NCI-H187 treated with DMSO at 0.1 percent for 48 hours (cell line): ENCODE results near the gene SLC22A13.
"Not testable (repeated sequence)": the region's sequence is repeated elsewhere in the genome, so short reads cannot be mapped to it uniquely, and the experiment has no call there.

ENCODE experiments used
- DNase-seq: peaks from one replicate; lab custom pipeline; 2025; lab: John Stamatoyannopoulos, UW

SLC22A13 gene

DNA sequence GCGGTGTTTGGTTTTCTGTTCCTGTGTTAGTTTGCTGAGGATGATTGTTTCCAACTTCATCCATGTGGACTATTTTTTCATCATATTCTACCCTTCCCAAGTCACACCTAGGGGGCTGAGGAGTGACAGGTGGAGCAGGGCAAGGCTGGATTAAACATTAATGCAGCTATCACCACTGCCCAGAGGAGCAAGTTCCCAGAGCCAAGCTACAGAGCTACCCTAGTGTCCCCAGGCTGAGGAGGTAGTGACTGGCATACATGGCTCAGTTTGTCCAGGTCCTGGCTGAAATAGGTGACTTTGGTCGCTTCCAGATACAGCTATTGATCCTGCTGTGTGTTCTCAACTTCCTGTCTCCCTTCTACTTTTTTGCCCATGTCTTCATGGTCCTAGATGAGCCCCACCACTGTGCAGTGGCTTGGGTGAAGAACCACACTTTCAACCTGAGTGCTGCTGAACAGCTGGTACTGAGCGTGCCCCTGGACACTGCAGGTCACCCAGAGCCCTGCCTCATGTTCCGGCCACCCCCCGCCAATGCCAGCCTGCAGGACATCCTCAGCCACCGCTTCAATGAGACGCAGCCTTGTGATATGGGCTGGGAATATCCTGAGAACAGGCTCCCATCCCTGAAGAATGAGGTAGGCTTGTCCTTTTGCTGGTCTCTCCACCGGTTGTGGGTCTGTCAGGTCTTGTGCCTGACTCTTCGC, at the start of gene SLC22A13:
Gene SLC22A13, plus strand, starts transcription at position 209 of the 704 bp plus-strand sequence. Its CDS starts 49 bp downstream, at position 258.
- DNase-seq, result no peak

GRCh38 chr3:38219609-38220197, 45.9 kb upstream of the SLC22A13 start:
- no peak for DNase-seq

- no peak for DNase-seq
These were observed 44.6 kb upstream of the SLC22A13 start for GRCh38 chr3:38221005-38221404.

GRCh38 chr3:38222032-38222634, 43.5 kb upstream of the SLC22A13 start:
- no peak for DNase-seq

- no peak for DNase-seq
These were observed 41.3 kb upstream of the SLC22A13 start for GRCh38 chr3:38224357-38224756.

DNA sequence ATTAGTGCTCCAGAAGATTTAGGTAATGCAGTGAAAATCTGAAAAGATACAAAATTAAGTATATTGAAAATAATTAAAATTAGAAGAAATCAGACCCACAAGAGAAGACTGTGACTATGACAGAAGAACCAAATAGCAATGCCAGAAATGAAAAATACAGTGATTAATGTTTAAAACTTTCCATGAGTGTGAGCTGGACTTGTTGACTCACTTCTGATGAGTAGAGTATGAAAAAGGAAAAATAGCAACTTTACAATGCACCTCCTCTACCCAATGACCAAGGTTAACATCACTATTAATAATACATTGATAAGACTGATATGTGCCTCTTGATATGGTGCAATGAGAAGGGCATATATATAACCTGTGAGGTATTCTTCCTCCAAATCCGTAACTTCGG, 39.3 kb upstream of the SLC22A13 start:
- DNase-seq, result no peak

- DNase-seq, result no peak
These were observed 37.6 kb upstream of the SLC22A13 start for GRCh38 chr3:38227989-38228388.

- no peak for DNase-seq
These were observed 36.6 kb upstream of the SLC22A13 start for GRCh38 chr3:38229036-38229435.

DNA sequence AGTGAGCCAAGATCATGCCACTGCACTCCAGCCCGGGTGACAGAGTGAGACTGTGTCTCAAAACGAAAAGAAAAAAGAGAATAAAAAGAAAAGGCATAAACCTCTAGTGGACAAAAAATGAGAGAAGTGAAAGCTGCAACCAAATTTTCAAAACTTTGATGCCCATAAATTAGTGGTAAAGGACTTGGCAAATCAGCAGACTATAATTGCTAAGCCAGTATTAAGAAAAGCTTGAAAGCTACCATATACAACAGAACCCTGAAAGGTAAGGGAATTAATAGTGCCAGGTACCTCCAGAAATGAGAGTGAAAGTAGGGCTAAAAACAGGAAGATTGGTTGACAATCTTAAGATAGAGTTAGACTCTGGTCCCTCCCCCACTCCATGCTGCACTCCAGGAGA, 32.9 kb upstream of the SLC22A13 start:
- no peak for DNase-seq

DNA sequence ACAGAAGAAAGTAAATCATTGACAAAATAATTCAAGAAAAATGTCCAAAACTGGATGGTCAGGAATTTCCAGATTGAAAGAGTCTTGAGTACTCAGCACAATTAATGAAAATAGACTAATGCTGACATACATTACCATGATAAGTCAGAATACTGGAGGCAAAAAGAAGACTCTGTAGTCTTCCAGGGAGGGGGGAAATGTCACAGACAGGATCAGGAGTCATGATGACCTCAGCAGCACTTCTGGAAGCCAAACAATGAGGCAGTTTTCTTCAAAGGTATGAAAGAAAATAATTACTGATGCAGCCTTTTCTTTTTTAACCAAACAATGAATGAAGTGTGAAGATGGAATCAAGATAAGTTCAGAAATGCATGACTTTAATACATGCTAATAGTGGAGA, 30.1 kb upstream of the SLC22A13 start:
- DNase-seq, result no peak

GRCh38 chr3:38238416-38239008, 27.1 kb upstream of the SLC22A13 start:
- no peak for DNase-seq

GRCh38 chr3:38242812-38243211, 22.8 kb upstream of the SLC22A13 start:
- DNase-seq, result not testable (repeated sequence)

- no peak for DNase-seq
These were observed 19.7 kb upstream of the SLC22A13 start for GRCh38 chr3:38245930-38246329.

GRCh38 chr3:38247366-38248035, 18.1 kb upstream of the SLC22A13 start:
- no peak for DNase-seq

DNA sequence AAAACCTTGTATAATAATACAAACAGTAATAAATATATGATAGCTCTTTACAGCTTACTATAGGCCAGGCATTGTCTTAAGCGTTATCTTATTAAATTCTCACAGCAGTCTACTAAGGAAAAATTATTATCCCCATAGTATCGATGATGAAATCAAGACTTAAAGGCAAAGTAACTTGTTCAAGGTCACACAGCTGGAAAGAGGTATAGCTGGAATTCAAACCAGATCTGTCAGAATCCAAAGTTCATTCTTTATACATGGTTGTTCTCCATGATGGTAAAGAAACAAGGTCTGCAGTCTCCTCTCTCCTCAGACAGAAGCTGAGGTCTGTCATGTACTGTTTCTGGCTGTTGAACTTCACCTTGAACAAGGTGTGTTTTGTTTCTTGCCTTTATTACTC, 15.4 kb upstream of the SLC22A13 start:
- DNase-seq, result no peak

DNA sequence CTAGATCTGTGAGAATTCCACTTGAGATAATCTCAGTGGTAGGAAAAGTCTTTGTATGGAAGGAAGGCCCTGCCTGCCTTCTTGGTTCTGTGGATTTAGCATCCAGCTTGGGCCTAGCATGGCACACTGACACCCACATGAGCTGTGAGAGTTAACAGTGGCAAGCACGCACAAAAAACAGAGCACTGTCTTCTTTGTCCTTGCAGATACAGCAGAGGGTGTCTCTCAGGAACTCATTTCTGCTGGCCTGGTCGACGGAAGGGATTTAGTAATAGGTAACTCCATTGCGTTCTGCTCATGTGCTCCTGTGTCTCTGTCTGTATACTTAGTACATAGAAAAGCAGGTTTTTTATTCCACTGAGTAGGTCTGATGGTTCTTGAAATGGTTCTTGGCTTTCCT, 14.4 kb upstream of the SLC22A13 start:
- DNase-seq, result no peak

DNA sequence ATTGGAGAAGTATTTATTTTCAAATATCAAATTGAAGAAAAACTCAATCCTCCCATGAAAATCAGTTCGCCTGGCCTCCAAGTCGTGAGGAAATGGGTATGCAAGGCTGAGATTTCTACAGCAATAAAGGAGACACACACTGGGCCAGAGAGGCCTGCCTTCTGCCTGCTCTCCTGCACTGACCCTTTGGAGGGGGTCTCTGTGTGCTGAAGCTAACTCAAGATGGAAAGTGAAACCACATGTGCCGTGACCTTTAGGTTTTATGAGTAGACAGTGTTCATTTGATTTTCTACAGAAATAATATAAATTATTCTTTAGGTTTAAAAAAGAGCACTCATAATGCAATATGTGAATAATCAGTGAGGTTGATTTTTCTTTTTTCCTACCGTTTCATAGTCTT, 11.9 kb upstream of the SLC22A13 start:
- no peak for DNase-seq

DNA sequence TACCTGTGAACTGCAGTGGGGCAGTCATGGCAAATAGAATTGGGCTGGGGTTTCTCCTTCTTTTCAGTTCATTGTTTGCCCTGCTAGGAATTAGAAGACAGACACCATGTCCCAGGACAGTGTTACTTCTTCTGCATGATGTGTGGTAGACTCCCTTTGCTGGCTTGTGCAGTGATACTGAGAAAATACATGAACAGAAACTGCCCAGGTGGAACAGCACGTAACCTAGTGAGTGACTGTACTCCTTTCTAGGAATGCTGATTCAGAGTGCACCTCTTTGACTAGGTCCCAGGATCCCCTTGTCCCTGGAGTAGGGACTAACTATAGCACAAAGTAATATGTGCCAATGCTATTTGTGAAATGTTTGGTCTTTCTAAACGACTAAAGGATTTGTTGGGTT, 10.7 kb upstream of the SLC22A13 start:
- DNase-seq, result no peak

DNA sequence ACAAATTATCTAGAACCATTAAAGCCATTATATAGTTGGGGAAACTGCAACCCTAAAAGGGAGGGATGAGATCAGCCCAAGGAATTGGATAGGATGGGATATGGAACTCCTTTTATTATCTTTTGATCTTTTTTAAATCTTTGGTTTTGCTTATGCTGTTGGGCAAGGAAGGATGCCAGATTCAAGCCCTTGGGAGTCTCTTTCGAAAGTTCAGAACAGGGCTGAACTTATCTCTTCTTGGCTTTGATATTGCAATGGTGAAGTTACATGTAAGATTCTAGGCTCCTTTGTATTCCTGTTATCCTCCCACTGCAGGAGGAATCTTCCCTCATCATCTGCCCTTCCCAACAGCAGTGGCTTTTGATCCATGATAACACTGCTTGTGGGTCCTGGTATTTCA, 10.0 kb upstream of the SLC22A13 start:
- DNase-seq, result no peak

DNA sequence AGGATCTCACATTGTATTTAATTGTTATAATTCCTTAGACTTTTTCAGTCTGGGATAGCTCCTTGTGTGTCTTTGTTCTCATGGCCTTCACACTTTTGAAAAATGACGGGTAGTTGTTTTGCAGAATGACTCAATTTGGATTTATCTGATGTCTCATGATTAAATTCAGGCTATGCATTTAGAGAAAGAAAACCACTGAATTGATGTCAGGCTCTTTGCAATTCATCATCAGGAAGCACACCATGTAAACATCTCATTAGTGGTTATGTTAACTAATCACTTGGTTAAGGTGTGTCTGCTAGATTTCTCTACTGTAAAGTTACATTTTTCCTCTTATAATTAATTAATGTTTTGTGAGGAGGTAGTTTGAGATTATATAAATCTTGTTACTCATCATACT, 8.0 kb upstream of the SLC22A13 start:
- no peak for DNase-seq

DNA sequence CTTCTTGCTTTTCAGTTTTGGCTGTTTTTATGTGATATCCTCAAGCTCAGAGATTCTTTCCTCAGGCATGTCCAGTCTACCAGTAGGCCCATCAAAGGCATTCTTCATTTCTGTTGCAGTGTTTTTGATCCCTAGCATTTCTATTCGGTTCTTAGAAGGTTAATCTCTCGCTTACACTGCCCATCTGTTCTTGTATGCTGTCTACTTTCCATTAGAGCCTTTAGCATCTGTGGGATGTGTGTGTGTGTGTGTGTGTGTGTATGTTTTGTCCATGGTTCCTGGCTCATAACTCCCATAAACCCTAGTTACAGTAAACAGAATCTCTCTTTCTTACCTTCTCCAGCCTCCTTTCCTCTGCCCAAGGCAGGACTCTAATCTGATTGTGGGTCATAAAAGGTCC, 5.1 kb upstream of the SLC22A13 start:
- DNase-seq, result no peak

DNA sequence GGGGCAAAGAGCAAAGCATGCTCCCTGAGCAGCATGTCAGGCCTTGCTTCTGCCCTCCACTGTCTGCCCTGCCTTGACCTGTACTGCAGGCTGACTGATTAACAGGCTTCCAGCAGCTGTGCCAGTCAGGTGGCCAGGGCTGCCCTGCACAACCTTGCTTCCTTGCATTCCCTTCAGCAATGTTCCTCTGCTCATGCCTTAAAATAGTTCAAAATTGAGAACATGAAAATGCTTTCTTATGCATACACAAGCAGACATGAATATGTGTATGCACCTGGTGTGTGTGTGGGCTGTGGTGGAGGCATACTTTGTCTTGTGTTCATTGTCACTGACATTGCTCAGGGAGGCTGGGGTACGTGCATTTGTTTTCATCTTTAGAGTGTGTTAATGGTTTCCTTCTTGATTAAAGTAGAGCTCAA, 1.2 kb upstream of the SLC22A13 start:
- DNase-seq, result no peak

- no peak for DNase-seq
These were observed 833 bp upstream of the SLC22A13 start for GRCh38 chr3:38264779-38265178.
